GM19351 (cell line): ENCODE data around the gene ZNF641.

Source experiments
- ATAC-seq: cut with Tn5 transposase; IDR thresholded peaks from one replicate; pipeline ENCODE4 v1.9.1; 2021; ENCODE audit warnings: mild to moderate bottlenecking, moderate library complexity; ENCODE audit not compliant: unreplicated experiment

ZNF641 gene

DNA sequence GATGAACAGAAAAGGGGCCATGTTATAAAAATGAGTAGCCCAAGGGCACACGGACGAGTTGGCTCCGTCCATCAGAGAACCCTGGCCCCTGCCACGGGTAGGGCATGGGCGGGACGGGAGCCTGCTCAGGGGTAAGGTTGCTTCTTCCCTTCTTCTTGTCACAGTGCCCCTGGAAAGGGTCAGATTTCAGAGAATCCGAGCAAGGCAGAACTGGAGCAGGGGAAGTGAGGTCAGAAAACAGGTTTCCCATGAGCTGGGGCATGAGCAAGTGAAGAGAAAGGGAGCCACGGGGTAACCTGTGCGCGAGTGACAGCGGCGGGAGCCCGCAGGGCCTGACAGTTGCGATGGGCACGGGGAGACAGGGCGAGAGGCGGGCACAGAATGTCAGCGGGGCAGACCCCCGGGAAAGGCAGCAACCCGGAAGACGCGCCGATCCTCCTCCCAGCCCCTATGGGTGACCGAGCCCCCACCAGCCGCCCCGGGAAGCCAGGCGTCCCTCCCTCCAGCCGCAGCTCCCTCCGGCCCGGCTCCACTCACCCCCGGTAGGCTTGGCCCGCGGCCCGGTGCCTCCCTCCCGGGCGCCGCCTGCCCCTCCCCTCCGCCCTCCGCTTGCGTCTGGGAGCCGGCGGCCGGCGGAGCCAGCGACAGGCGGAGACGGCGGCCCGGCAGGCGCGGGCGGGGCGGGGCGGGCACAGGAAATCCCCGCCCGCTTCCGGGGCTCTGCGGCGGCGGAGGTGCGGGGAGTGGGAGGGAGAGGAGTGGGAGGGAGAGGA lies at the start of gene ZNF641:
TSS of gene ZNF641 (minus strand) at position 671 of the 773 bp plus-strand sequence. CDS start 2,829 bp downstream, outside the sequence.
- ATAC-seq, result peak; percentile 76

DNA sequence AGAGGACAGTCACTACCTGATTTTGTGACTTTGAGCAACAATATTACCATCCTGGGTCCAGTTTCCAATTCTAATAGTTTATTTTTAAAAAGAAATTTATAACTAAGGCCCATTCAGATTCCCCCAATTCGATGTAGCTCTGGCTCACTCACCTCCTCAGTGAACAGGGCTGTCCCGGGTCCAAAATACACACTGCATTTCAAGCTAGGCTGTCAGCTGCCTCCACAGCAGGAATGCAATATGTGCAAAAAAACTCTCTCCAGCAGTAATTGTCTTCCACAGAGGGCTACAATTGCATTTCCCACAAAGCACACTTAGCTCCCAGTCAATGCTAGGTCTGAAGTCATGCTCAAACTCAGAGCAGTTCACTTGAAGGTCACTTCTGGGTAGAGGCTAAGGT lies 39.3 kb upstream of the ZNF641 start:
- no peak for ATAC-seq

- ATAC-seq, result no peak
Observed at GRCh38 chr12:48389409-48389808, 38.7 kb upstream of the ZNF641 start.

DNA sequence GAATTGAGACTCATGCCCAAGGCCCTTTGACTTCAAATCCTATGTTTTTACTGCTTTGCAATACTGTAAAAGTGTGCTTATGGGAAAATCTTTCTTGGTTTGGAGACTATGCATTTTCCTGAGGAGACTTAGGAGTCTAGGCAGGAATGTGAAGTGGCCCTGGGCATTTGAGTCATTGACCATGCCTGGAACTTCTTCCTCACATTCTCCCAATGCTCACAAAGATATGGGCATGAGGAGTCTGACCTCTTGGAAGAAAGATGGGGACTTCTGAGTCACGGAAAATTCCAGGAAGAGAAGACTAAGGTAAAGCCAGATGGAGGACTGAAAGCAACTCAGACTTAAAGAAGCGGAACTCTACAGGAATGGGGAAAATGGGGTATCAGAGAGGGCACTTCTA lies 38.2 kb upstream of the ZNF641 start:
- ATAC-seq, result no peak

DNA sequence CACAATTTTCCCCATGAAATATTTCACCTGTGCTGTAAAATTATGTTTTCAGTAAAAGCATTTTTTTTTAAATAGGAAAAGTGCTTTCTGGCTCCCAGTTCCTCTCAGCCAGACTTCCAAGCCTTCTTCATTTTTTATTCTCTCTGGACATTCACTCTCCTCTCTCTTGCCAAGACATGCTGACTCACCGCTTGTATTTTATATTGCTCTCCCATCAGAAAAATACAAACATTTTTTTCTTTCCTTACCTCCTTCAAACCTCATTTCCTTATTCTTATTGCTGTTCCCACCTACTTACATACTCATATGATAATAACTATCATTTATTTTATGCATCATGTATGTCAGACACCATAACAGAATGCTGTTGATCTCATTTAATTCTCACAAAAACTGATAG lies 37.7 kb upstream of the ZNF641 start:
- ATAC-seq, result no peak

- no peak for ATAC-seq
Observed at GRCh38 chr12:48380596-48380995, 29.9 kb upstream of the ZNF641 start.

- ATAC-seq, result no peak
Observed at GRCh38 chr12:48379794-48380193, 29.1 kb upstream of the ZNF641 start.

DNA sequence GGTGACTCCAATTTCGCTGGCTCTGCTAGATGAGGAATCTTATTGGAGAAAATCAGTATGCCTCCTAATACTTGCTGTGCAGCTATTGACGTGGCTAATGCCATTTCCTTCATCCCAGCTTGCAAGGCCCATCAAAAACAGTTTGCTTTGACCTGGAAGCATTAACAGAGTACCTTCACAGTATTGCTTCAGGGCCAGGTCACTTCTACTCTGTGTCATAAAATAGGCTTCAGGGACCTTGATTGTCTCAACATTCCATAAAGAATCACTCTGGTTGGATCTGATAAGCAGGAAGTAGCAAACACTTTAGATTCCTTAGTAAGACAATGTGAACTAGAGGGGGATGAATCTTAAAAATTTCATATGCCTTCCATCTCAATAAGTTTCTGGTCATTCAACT lies 26.9 kb upstream of the ZNF641 start:
- no peak for ATAC-seq

GRCh38 chr12:48374164-48374563 lies 23.4 kb upstream of the ZNF641 start:
- ATAC-seq, result no peak

- no peak for ATAC-seq
Observed at GRCh38 chr12:48366131-48366530, 15.4 kb upstream of the ZNF641 start.

GRCh38 chr12:48361664-48362339 lies 11.1 kb upstream of the ZNF641 start:
- ATAC-seq, result no peak

GRCh38 chr12:48358937-48359513 lies 8.3 kb upstream of the ZNF641 start:
- ATAC-seq, result no peak

GRCh38 chr12:48356041-48356768 lies 5.5 kb upstream of the ZNF641 start:
- no peak for ATAC-seq

- ATAC-seq, result no peak
Observed at GRCh38 chr12:48352157-48352760, 1.5 kb upstream of the ZNF641 start.

DNA sequence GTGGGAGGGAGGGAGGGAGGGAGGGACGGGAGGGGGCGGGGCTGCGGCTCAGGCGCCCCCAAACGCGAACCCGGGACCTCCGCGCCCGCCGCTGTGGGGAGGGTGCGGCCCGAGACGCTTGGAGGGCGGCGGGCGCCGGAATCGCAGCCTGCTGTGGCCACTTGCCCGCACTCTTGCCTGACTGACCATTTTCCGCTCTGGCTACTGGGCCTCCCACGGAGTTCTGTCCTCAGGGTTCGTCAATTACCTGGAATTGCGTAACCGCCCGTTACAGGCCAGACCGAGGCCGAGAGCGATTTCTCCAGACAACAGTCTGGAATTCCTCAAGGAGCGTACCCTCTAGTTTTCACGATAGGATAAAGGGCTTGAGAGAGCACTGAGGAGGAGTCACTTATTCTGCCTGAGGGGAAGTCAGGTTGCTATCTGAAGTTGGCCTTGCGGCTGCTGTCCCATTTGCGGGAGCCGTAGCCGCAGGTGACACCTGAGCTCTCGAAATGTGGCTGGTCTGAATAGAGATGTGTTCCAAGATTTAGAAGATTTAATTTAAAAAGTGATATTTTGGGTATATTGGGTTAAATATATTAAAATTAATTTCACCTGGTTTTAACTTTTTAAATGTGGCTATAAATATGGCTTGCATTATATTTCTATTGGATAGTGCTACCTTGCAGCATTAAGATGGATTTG lies 446 bp upstream of the ZNF641 start:
- peak; percentile 51 for ATAC-seq

DNA sequence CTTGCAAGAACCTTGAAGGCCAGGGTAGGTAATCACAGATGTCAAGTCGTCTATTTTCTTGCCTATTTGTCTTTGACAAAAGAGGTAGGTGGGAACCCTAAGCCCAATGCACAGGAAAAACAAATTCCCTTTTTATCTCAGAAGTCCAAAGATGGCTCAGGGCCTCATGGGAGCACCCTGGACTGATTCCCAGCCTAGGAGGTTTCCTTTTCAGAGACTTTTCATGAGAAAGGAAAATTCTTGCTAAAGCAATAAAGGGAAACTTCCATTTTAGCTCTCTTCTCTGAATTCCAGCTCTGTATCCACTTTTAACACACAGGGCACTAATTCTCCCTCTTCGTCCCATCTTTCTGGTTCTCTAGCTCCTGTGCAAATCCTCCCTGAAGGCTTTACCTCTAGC lies 1.2 kb downstream of the ZNF641 start:
- no peak for ATAC-seq

- ATAC-seq, result no peak
Observed at GRCh38 chr12:48342980-48343379, 7.7 kb downstream of the ZNF641 start.

DNA sequence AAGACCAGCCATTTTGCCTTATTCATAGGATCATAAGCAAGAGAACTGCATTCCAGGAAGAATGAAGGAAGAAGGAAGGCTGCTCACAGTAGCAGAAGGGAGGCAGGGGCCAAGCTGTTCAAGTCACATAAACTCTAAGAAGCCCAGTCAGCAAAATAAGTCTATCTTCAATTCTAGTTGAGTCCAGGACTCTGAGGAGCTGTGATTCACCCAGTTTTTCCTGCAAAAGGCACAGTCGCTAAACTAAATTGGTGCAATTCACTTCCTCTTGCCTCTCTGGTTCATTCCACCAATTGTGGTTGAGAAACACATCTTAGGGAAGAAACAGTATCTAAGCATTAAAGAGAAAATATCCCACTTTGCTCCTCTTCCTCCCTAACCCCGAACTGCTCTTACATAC lies 9.8 kb downstream of the ZNF641 start:
- no peak for ATAC-seq

- ATAC-seq, result no peak
Observed at GRCh38 chr12:48339442-48340117, 11.1 kb downstream of the ZNF641 start.

DNA sequence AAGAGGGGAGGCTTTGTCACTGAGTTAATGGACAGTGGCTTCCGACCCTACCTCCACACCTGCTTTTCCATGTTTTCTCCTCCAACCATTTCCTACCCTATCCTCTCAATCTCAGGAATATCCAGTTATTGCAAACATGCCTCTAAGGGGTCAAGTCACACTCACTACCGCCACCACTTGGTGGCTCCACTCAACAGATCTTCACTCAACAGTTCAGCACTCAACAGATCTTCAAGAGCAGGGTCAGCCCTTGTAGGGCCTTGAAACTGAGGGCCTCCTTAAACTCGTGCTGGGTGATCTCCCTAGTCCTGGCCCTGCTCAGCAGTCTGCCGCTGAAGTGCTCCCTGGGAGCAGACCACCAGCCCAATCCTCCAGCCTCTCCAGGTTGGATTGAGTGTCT lies 14.2 kb downstream of the ZNF641 start:
- ATAC-seq, result no peak
